ENCODE results near the gene MBP. TPM values are rescaled to one million over a fixed set of nuclear protein-coding genes. Genes with fewer than 3 reads are reported as not detected.

MBP gene
- total RNA-seq, 1 experiment from 2014 or later, result 15.6 TPM

GRCh38 chr18:77084688-77085035 is 47.9 kb downstream of the MBP start:
- no peak for DNase-seq (ENCODE audit: low read depth)

- no peak for DNase-seq (ENCODE audit: low read depth)
These were observed 50.1 kb downstream of the MBP start for GRCh38 chr18:77082316-77082955.

- DNase-seq (ENCODE audit: low read depth), result peak; percentile 96
These were observed 51.2 kb downstream of the MBP start for GRCh38 chr18:77081390-77081778.

- no peak for DNase-seq (ENCODE audit: low read depth)
These were observed 52.5 kb downstream of the MBP start for GRCh38 chr18:77079954-77080682.

GRCh38 chr18:77079088-77079487 is 53.5 kb downstream of the MBP start:
- DNase-seq (ENCODE audit: low read depth), result no peak

- peak; percentile 65 for DNase-seq (ENCODE audit: low read depth)
These were observed 53.9 kb downstream of the MBP start for GRCh38 chr18:77078690-77079070.

- DNase-seq (ENCODE audit: low read depth), result peak; percentile 52
These were observed 54.5 kb downstream of the MBP start for GRCh38 chr18:77077941-77078689.

GRCh38 chr18:77077401-77077800 is 55.2 kb downstream of the MBP start:
- DNase-seq (ENCODE audit: low read depth), result no peak

GRCh38 chr18:77076111-77076510 is 56.5 kb downstream of the MBP start:
- no peak for DNase-seq (ENCODE audit: low read depth)

GRCh38 chr18:77074431-77074830 is 58.2 kb downstream of the MBP start:
- no peak for DNase-seq (ENCODE audit: low read depth)

GRCh38 chr18:77073336-77074093 is 59.1 kb downstream of the MBP start:
- no peak for DNase-seq (ENCODE audit: low read depth)

- no peak for DNase-seq (ENCODE audit: low read depth)
These were observed 60.0 kb downstream of the MBP start for GRCh38 chr18:77072566-77072965.

- peak; percentile 36 for DNase-seq (ENCODE audit: low read depth)
These were observed 60.8 kb downstream of the MBP start for GRCh38 chr18:77071711-77072292.

- no peak for DNase-seq (ENCODE audit: low read depth)
These were observed 61.5 kb downstream of the MBP start for GRCh38 chr18:77071061-77071460.

- no peak for DNase-seq (ENCODE audit: low read depth)
These were observed 62.0 kb downstream of the MBP start for GRCh38 chr18:77070627-77071026.

- no peak for DNase-seq (ENCODE audit: low read depth)
These were observed 62.7 kb downstream of the MBP start for GRCh38 chr18:77069931-77070330.

- DNase-seq (ENCODE audit: low read depth), result no peak
These were observed 63.1 kb downstream of the MBP start for GRCh38 chr18:77069482-77069881.

GRCh38 chr18:77068321-77069312 is 64.0 kb downstream of the MBP start:
- no peak for DNase-seq (ENCODE audit: low read depth)

GRCh38 chr18:77067291-77068061 is 65.1 kb downstream of the MBP start:
- DNase-seq (ENCODE audit: low read depth), result peak; percentile 88

GRCh38 chr18:77066689-77067088 is 65.9 kb downstream of the MBP start:
- peak; percentile 76 for DNase-seq (ENCODE audit: low read depth)
